HG03575 (cell line): ENCODE measurements around the gene ADAMTS16.

Experiments used
- ATAC-seq: cut with Tn5 transposase; IDR thresholded peaks from one replicate; pipeline ENCODE4 v1.9.1; 2021; ENCODE audit not compliant: unreplicated experiment, insufficient number of reproducible peaks, low FRiP score; ENCODE audit errors: extremely low read depth

The ADAMTS16 gene

DNA sequence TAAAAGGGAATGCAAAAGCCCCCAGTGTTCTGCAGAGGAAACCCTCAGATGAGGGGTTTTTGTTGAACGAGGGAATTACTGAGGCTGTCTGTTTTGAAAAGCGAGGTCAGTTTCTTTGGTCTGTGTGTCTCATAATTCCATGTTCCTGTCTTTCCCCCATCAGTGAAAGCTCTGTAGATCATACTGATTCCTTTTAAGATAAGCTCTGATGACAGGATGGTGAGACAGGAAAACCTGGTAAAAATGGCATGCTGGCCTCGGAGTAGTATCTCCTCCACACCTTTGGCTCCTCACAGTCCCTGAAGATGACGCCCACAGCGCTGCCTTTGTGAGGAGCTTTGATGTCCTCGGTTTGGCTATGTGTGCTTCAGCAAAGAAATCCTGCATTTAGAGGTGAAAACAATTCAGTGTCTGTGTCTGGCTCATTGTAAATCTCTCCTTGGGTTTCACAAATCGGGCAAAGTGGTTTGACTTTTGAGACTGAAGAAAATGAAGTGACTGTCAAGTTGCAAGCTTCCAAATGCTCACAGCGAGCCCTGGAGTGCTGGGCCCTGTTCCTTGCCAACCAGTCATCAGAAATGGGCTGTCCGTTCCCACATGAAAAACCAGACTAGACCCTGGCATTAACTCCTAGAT is 157.4 kb downstream of the ADAMTS16 start:
- no peak for ATAC-seq

- no peak for ATAC-seq
Observed at GRCh38 chr5:5298068-5298633, 158.0 kb downstream of the ADAMTS16 start.

- no peak for ATAC-seq
Observed at GRCh38 chr5:5298841-5299541, 158.9 kb downstream of the ADAMTS16 start.

DNA sequence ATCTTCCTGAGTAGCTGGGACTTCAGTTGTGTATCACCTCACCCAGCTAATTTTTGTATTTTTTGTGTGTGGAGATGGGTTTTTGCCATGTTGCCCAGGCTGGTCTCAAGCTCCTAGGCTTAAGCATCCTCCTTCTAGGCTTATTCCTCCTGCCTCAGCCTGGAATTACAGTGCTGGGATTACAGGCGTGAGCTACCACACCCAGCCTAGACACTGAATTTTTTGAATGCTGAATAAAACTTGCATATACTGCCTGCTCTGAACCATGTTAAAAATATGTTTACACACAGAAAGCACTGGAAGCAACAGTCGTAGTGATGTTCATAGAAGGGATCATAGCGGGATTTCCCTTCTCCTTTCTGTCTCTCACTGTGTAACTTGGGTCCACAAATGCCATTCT is 161.0 kb downstream of the ADAMTS16 start:
- no peak for ATAC-seq

- no peak for ATAC-seq
Observed at GRCh38 chr5:5302201-5302600, 162.1 kb downstream of the ADAMTS16 start.

DNA sequence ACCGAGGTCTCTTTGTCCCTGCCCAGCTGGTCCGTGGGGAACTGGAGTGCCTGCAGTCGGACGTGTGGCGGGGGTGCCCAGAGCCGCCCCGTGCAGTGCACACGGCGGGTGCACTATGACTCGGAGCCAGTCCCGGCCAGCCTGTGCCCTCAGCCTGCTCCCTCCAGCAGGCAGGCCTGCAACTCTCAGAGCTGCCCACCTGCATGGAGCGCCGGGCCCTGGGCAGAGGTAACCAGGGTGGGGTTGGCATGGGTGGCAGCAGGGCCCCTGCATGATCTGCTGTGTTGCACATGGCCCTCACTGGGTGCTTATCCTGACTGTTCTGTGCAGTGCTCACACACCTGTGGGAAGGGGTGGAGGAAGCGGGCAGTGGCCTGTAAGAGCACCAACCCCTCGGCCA is 163.1 kb downstream of the ADAMTS16 start:
- no peak for ATAC-seq

GRCh38 chr5:5304361-5305020 is 164.4 kb downstream of the ADAMTS16 start:
- no peak for ATAC-seq

DNA sequence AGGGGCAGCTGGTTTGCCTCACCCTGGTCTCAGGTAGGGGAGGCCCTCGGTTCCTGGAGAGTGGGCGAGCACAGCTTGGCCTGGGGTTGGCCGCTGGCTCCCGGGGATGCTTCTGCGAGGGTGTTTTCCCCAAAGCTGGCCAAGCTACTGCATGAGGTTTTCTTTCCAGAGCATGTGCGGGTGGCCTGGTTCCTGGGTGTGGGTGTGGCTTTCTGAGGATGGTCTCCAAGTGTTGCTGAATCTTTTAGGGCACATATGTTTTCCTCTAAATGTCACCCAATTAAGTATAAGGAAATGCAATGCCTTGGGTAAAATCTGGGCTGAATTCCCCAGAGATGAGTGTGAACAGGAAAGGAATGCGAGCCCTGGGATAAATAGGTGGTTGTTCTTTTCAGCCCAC is 166.6 kb downstream of the ADAMTS16 start:
- ATAC-seq, result no peak

GRCh38 chr5:5308319-5308718 is 168.2 kb downstream of the ADAMTS16 start:
- no peak for ATAC-seq

GRCh38 chr5:5309645-5310044 is 169.5 kb downstream of the ADAMTS16 start:
- ATAC-seq, result no peak

GRCh38 chr5:5313101-5313635 is 173.0 kb downstream of the ADAMTS16 start:
- ATAC-seq, result no peak

GRCh38 chr5:5314166-5314565 is 174.0 kb downstream of the ADAMTS16 start:
- no peak for ATAC-seq

DNA sequence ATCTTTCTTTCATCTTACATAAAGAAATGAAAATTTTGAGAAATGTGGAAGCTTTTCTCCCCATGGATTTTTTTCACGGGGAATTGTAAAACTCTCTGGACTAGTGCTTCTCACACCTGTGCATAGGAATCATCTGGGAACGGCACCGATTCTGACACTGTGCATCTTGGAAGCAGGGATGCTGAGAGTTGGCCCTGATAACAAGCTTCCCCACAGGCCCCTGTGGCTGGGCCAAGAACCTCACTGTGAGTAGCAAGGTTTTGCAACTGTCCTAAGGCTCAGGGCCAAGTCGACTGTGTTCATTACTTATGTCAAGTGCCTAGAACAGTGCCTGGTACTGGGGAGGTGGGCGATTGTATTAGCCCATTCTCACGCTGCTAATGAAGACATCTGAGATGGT is 174.5 kb downstream of the ADAMTS16 start:
- ATAC-seq, result no peak

- no peak for ATAC-seq
Observed at GRCh38 chr5:5315068-5315980, 175.2 kb downstream of the ADAMTS16 start.

DNA sequence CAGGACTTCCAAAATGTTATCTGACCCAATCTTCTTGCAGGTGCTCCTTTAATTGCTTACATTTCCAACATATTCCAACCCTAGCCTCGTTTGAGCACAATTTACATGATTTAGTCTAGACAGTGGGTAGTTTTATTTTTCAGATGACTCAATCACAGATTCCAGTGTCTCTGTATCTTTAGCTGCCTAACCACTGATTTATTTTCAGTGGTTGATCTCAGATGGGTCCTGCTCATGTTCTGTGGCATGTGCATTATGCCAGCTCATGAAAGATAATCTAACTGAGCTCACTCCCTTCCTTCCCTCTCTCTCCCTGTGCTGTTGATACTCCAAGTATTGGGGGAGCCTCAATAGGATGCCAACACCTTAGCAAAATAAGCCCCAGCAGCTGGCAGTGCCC is 176.2 kb downstream of the ADAMTS16 start:
- no peak for ATAC-seq

DNA sequence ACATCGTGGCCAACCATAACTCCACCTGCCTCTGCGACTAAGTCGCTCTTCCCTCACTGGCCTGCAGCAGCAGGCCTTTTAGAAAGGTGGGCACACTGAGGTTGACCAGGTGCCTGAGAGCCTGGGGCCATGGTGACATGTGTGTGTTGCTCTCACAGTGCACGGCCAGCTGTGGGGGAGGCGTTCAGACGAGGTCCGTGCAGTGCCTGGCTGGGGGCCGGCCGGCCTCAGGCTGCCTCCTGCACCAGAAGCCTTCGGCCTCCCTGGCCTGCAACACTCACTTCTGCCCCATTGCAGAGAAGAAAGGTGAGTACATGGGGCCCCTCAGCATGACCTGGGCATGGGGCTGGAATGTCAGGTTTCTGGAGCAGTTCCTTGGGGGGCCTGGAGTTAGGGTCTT is 177.8 kb downstream of the ADAMTS16 start:
- ATAC-seq, result no peak

- no peak for ATAC-seq
Observed at GRCh38 chr5:5318426-5319190, 178.5 kb downstream of the ADAMTS16 start.
